A673 (cell line): Measurements from ENCODE around the gene MAN2B1. TPM values are rescaled to one million over a fixed set of nuclear protein-coding genes. Genes with fewer than 3 reads are reported as not detected.

Source experiments
- BruUV-seq: library from RNA; stranded (reverse); fragments of 400-500 nt; replicated peaks from 2 replicates; lab custom pipeline; 2021; lab: Mats Ljungman, UMichigan
- CTCF ChIA-PET: fragments of 300-600 bp; sonication (Branson Sonifier 250); formaldehyde crosslinking; loops from one replicate; lab custom pipeline; 2022; ENCODE audit warnings: antibody characterized with exemption; lab: Charles Lee
- POLR2A ChIA-PET: fragments of 300-600 bp; sonication (Branson Sonifier 250); formaldehyde crosslinking; loops from one replicate; lab custom pipeline; 2022; ENCODE audit warnings: antibody characterized with exemption; ENCODE audit not compliant: low non-redundant PET; lab: Charles Lee
- DNase-seq: peaks from one replicate; pipeline ENCODE4 v3.0.0-alpha.2; 2015; ENCODE audit warnings: low spot score
- H3K27ac ChIP-seq: fragments of 200-600 bp; sonication (generic); 2 replicates; pipeline ENCODE4 v1.5.1; 2016; ENCODE audit warnings: mixed run types, low read depth, mild to moderate bottlenecking, mixed read lengths, antibody characterized with exemption, low read length; ENCODE audit not compliant: poor library complexity, severe bottlenecking
- H3K27me3 ChIP-seq: fragments of 200-600 bp; sonication (generic); replicated peaks from 2 replicates; pipeline ENCODE4 v1.6.1; 2017; ENCODE audit warnings: mixed run types, low read depth, mild to moderate bottlenecking, mixed read lengths, antibody characterized with exemption, low read length; ENCODE audit not compliant: insufficient read depth, poor library complexity
- H3K36me3 ChIP-seq: fragments of 200-600 bp; sonication (generic); 2 replicates; pipeline ENCODE4 v1.6.1; 2016; ENCODE audit warnings: mixed run types, mild to moderate bottlenecking, mixed read lengths, antibody characterized with exemption, low read length; ENCODE audit not compliant: insufficient read depth, poor library complexity, severe bottlenecking
- H3K4me1 ChIP-seq: fragments of 200-600 bp; sonication (generic); 2 replicates; pipeline ENCODE4 v1.6.1; 2017; ENCODE audit warnings: mixed run types, mild to moderate bottlenecking, mixed read lengths, antibody characterized with exemption, low read length; ENCODE audit not compliant: insufficient read depth, poor library complexity, severe bottlenecking
- H3K4me3 ChIP-seq: fragments of 200-600 bp; sonication (generic); 2 replicates; pipeline ENCODE4 v1.5.1; 2016; ENCODE audit warnings: low read depth, mixed run types, mild to moderate bottlenecking, mixed read lengths, low read length; ENCODE audit not compliant: poor library complexity, severe bottlenecking
- H3K9me3 ChIP-seq: fragments of 200-600 bp; sonication (generic); 2 replicates; pipeline ENCODE4 v1.6.1; 2016; ENCODE audit warnings: mixed run types, low read depth, mild to moderate bottlenecking, mixed read lengths, antibody characterized with exemption, low read length; ENCODE audit not compliant: poor library complexity, severe bottlenecking
- EZH2 ChIP-seq: fragments of 200-600 bp; sonication (generic); IDR thresholded peaks from 2 replicates; pipeline ENCODE4 v1.6.1; 2017; ENCODE audit warnings: borderline replicate concordance, low read depth, mild to moderate bottlenecking, mixed read lengths, antibody characterized with exemption, low read length; ENCODE audit not compliant: poor library complexity, severe bottlenecking
- intact Hi-C: fragments of 100-400 bp; cut with micrococcal nuclease; formaldehyde crosslinking; loops from one replicate; pipeline ENCODE4 v1.10.0; 2022; ENCODE audit not compliant: unreplicated experiment
- total RNA-seq: library from RNA; stranded (reverse); gene quantifications from 2 replicates; pipeline ENCODE4 v1.2.3, GENCODE V29; 2021
- TF ChIP-seq, protein P1 (sequence below): fragments of 300-800, 200-600 bp; sonication (generic); conservative IDR thresholded peaks from 2 replicates; pipeline ENCODE4 v1.5.1; 2017; ENCODE audit warnings: low read depth, mild to moderate bottlenecking, antibody characterized with exemption, low read length, moderate library complexity, mixed read lengths

Gene MAN2B1
- total RNA-seq, 1 experiment from 2014 or later: 64.4 TPM

DNA sequence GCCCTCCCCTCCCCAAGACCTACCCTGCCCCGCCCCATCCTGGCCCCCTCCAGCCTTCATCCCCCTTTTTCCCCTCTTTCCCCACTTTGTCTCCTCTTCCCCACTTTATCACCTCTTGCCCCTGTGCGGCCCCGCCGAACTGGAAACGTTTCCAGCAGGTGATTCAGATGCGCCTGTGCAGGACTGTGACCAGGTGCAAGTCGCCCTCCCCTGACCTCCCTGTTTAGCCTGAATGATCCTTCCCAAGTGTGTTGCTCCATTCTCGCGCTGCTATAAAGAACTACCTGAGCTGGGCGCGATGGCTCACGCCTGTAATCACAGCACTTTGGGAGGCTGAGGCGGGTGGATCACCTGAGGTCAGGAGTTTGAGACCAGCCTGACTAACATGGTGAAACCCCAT lies 29.9 kb downstream of the MAN2B1 start:
- TF ChIP-seq EZH2: no peak
- TF ChIP-seq, protein P1, sequence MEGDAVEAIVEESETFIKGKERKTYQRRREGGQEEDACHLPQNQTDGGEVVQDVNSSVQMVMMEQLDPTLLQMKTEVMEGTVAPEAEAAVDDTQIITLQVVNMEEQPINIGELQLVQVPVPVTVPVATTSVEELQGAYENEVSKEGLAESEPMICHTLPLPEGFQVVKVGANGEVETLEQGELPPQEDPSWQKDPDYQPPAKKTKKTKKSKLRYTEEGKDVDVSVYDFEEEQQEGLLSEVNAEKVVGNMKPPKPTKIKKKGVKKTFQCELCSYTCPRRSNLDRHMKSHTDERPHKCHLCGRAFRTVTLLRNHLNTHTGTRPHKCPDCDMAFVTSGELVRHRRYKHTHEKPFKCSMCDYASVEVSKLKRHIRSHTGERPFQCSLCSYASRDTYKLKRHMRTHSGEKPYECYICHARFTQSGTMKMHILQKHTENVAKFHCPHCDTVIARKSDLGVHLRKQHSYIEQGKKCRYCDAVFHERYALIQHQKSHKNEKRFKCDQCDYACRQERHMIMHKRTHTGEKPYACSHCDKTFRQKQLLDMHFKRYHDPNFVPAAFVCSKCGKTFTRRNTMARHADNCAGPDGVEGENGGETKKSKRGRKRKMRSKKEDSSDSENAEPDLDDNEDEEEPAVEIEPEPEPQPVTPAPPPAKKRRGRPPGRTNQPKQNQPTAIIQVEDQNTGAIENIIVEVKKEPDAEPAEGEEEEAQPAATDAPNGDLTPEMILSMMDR: no peak
- no peaks in the 10 kb centered on the region for H3K36me3 ChIP-seq
- no peak overlapping the region for H3K4me3 ChIP-seq
- no peaks in the 10 kb centered on the region for H3K27me3 ChIP-seq
- ChIA-PET POLR2A (no interaction called here), CTCF (no interaction called here)
- H3K27ac ChIP-seq: no peak overlapping the region
- no peaks in the 10 kb centered on the region for H3K4me1 ChIP-seq
- BruUV-seq: no TSS peak
- intact Hi-C loops: no loop called here
- no peaks in the 10 kb centered on the region for H3K9me3 ChIP-seq
- DNase-seq: no peak

DNA sequence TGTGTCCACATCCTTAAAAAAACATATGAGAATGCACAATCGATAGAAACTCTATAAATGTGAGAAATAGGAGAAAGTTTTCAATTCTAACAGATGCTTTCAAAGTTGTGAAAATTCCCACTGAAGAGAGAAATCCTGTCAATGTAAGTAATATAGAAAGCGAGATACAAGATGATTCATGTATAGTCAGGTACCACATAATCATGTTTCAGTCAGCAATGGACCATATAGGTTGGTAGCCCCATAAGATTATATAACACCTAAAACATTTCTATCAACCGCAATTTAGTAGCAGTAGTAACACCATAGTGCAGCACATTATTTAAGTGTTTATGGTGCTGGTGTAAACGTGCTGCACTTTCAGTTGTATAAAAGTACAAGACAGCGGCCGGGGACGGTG lies 37.3 kb downstream of the MAN2B1 start:
- no peak for DNase-seq
- H3K27me3 ChIP-seq: no peaks in the 10 kb centered on the region
- BruUV-seq: TSS peak; percentile 39
- ChIA-PET CTCF (no interaction called here), POLR2A (no interaction called here)
- no peak overlapping the region for H3K27ac ChIP-seq
- H3K4me3 ChIP-seq: no peak overlapping the region
- peaks cover 36% of the 10 kb centered on the region for H3K9me3 ChIP-seq
- H3K4me1 ChIP-seq: no peaks in the 10 kb centered on the region
- peaks cover 62% of the 10 kb centered on the region for H3K36me3 ChIP-seq
- TF ChIP-seq EZH2: no peak
- TF ChIP-seq, protein P1: no peak
- intact Hi-C loops: no loop called here

DNA sequence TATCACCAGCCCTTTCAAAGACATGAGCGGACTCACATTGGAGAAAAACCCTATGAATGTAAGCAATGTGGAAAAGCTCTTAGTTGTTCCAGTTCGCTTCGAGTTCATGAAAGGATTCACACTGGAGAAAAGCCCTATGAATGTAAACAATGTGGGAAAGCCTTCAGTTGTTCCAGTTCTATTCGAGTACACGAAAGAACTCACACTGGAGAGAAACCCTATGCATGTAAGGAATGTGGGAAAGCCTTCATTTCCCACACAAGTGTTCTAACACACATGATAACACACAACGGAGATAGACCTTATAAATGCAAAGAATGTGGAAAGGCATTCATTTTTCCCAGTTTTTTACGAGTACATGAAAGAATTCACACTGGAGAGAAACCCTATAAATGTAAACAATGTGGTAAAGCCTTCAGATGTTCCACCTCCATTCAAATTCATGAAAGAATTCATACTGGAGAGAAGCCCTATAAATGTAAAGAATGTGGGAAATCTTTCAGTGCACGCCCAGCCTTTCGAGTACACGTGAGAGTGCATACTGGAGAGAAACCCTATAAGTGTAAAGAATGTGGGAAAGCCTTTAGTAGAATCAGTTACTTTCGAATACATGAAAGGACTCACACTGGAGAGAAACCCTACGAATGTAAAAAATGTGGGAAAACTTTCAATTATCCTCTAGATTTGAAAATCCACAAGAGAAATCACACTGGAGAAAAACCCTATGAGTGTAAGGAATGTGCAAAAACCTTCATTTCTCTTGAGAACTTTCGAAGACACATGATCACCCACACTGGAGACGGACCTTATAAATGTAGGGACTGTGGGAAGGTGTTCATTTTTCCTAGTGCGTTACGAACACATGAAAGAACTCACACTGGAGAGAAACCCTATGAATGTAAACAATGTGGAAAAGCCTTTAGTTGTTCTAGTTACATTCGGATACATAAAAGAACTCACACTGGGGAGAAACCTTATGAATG lies 38.2 kb downstream of the MAN2B1 start:
- CTCF ChIA-PET: no interaction called here
- TF ChIP-seq EZH2: no peak
- TF ChIP-seq, protein P1: no peak
- no peak for DNase-seq
- Histone ChIP-seq H3K36me3 (peaks cover 69% of the 10 kb centered on the region), H3K9me3 (peaks cover 36% of the 10 kb centered on the region), H3K27ac (no peak overlapping the region), H3K4me1 (no peaks in the 10 kb centered on the region), H3K27me3 (no peaks in the 10 kb centered on the region), H3K4me3 (no peak overlapping the region)
- BruUV-seq: no TSS peak
- intact Hi-C loops: no loop called here
- POLR2A ChIA-PET: interaction anchor here (0.7 kb wide), 1 partner anchor 37 kb away, joined by 3 read pairs; no protein-coding TSS in a partner anchor
